Measurements from ENCODE around the gene MIPEP. TPM values are rescaled to one million over a fixed set of nuclear protein-coding genes. Genes with fewer than 3 reads are reported as not detected.
"Not testable (repeated sequence)": the region's sequence is repeated elsewhere in the genome, so short reads cannot be mapped to it uniquely, and the experiment has no call there.

Gene MIPEP
- total RNA-seq, 4 donors from 2014 or later = 12.1 to 20.3 (median 16.0) TPM

DNA sequence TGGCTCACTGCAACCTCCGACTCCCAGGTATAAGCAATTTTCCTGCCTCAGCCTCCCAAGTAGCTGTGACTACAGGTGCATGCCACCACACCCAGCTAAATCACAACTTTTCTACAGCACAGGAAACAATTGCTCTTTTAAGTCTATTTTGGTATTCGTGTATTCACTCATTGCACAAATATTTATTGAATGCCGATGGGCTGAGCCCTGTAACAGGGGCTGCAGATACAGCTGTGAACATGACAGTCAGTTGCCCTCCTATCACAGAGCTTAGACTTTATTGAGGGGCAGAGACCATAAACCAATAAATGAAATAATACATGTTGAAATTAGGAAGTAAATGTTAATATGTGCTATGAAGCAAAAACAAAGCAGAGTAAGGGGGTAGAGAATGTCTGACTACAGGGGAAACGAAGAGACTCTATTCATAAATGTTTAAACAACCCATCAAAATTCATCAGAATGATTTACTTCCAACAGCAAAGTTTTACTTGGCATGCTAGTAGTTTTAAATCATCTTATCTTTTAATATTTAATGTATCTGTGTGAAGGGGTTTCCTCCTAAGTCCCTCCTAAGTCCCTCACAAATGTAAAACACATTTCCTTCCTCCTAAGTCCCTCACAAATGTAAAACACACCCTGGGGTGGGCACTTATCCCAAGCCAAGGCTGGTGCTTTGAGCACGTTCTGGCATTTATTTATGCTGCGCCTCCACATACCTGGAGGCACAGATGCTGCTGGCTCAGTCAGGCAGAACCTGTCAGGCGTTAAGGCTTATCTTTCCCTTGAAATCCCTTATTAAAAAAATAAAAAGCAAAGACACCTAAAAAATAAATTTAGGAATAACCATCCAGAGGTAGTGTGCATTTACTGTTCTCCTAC, 140.8 kb downstream of the MIPEP start:
- Histone ChIP-seq H3K27ac (replicated peaks in 1 of 4) (no peak overlapping the region), H3K36me3 (peaks cover 0 to 9% (median 3%) of the 10 kb centered on the region in 4 donors), H3K4me1 (peaks cover 2 to 10% (median 8%) of the 10 kb centered on the region in 4 donors), H3K9me3 (no peaks in the 10 kb centered on the region), H3K4me3 (no peak overlapping the region), H3K27me3 (no peaks in the 10 kb centered on the region)
- 56% methylated on average over 7 of the region's 7 CpGs for WGBS
- no peak for DNase-seq (ENCODE audit: extremely low spot score)
- TF ChIP-seq POLR2A (IDR thresholded peaks at IDR 0.05; ENCODE audit: low read depth) (no peak), EP300 (IDR thresholded peaks at IDR 0.05) (no peak), POLR2AphosphoS5 (IDR thresholded peaks at IDR 0.05) (no peak)
- TF ChIP-seq, protein P1, sequence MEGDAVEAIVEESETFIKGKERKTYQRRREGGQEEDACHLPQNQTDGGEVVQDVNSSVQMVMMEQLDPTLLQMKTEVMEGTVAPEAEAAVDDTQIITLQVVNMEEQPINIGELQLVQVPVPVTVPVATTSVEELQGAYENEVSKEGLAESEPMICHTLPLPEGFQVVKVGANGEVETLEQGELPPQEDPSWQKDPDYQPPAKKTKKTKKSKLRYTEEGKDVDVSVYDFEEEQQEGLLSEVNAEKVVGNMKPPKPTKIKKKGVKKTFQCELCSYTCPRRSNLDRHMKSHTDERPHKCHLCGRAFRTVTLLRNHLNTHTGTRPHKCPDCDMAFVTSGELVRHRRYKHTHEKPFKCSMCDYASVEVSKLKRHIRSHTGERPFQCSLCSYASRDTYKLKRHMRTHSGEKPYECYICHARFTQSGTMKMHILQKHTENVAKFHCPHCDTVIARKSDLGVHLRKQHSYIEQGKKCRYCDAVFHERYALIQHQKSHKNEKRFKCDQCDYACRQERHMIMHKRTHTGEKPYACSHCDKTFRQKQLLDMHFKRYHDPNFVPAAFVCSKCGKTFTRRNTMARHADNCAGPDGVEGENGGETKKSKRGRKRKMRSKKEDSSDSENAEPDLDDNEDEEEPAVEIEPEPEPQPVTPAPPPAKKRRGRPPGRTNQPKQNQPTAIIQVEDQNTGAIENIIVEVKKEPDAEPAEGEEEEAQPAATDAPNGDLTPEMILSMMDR (IDR thresholded peaks at IDR 0.05) = no peak
- intact Hi-C loops (cut with DNase I) = no loop called here

DNA sequence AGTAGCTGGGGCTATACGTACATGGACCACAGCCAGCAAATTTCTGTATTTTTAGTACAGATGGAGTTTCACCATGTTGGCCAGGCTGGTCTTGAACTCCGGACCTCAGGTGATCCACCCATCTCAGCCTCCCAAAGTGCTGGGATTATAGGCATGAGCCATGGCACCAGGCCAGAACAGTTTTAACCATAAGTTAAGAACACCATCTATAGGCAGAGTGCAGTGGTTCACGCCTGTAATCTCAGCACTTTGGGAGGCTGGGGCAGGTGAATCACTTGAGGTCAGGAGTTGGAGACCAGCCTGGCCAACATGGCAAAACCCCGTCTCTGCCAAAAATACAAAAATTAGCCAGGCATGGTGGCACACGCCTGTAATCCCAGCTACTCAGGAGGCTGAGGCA, 143.1 kb downstream of the MIPEP start:
- H3K27me3 ChIP-seq; DNase-seq (ENCODE audit: extremely low spot score); H3K27ac ChIP-seq (replicated peaks in 1 of 4); H3K4me1 ChIP-seq; H3K9me3 ChIP-seq; H3K36me3 ChIP-seq; intact Hi-C loops (cut with DNase I); H3K4me3 ChIP-seq: not testable (repeated sequence)
- 98% methylated on average over 5 of the region's 5 CpGs for WGBS

DNA sequence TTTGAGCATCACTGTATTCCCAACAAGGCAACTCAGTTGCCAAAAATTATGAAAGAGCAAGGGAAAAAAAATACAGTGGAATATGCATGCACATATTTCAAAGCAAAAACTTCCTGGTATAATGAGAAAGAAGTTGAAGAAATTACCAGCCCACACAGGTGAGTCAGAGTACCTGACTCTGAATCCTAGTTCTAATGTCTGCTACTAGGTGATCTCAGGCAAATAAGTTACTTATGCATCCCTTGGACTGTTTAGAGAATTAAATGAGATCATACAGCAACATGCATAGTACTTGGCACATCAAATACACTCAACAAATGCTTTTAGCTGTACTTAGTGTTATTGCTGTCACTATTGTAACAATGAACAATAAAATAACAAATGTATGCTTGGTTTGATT, 144.9 kb downstream of the MIPEP start:
- Histone ChIP-seq H3K9me3 (no peaks in the 10 kb centered on the region), H3K36me3 (no peaks in the 10 kb centered on the region), H3K27me3 (no peaks in the 10 kb centered on the region), H3K27ac (replicated peaks in 1 of 4) (no peak overlapping the region), H3K4me1 (peaks cover 0 to 7% (median 4%) of the 10 kb centered on the region in 4 donors), H3K4me3 (no peak overlapping the region)
- intact Hi-C loops (cut with DNase I) = no loop called here
- DNase-seq (ENCODE audit: extremely low spot score) = no peak
- TF ChIP-seq, protein P1 (IDR thresholded peaks at IDR 0.05) = no peak
- TF ChIP-seq EP300 (IDR thresholded peaks at IDR 0.05) = no peak
- no peak for TF ChIP-seq POLR2A (IDR thresholded peaks at IDR 0.05; ENCODE audit: low read depth)
- TF ChIP-seq POLR2AphosphoS5 (IDR thresholded peaks at IDR 0.05) = no peak

DNA sequence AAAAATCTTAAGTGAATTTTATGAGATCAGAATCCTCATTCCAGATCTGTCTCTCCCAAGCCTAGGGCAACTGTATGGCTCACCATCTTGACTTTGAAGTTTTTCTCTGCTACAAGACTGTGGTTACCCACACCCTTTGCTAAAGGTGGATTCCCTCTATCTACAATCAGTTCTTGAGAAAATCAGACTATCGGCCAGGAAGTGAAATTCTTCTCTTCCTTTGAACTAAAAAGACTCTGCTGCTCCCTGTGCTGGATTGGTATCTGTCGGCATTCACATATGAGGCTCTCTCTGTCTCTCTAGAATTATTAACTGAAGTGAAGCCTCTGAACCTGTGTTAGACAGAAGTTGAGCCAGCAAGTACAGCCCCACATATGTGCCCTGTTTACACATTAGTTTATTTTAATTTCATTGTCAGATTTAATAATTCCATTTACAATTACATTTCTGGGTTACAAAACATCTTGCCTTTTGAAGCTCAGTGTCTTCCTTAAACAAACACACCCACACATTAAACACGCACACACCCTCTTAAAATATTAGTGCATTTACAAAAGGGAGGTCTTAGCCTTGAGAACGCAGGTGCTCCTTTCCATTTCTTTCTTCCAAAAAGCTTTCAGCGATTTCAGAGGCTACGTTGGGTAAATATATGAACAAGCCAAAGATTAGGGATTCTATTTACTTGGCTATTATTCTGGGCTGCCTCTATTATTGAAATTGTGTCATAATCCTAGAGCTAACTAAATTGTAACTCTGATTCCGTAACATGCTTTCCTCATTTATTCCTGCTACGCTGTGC, 145.7 kb downstream of the MIPEP start:
- intact Hi-C loops (cut with DNase I) = no loop called here
- TF ChIP-seq POLR2A (IDR thresholded peaks at IDR 0.05; ENCODE audit: low read depth) (no peak), POLR2AphosphoS5 (IDR thresholded peaks at IDR 0.05) (no peak), EP300 (IDR thresholded peaks at IDR 0.05) (no peak)
- TF ChIP-seq, protein P1 (IDR thresholded peaks at IDR 0.05) = no peak

DNA sequence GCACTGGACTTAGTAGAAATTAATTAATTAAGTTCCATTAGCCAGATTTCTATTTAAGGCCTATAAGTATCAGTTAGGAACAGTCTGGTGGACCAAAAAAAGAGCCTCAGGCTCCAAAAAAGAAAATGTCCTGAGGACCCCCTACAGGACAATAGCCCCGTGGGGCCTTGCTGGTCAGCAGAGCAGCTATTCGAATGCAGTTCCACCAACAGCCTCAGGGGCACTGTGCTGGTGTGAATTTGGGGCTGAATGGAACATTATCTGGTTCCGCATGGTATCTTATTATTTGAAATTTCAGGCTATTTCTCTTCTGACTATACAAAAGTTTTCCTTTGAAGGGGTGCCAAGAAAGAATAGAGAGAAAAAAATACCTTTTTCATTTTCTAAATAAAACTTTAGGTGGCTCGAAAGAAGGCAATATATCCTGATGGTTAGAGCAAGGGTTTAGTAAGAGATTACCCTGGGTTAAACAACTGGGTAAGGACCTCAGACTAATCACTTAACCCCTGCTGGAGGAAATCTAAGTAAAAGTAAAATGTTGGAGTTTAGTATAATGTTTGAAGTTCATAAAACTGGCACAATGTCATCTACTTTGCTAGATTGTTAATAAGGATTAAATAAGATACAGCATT, 147.2 kb downstream of the MIPEP start:
- Histone ChIP-seq H3K9me3 (no peaks in the 10 kb centered on the region), H3K27ac (replicated peaks in 1 of 4) (no peak overlapping the region), H3K4me1 (peaks cover 0 to 5% (median under 1%) of the 10 kb centered on the region in 4 donors), H3K27me3 (no peaks in the 10 kb centered on the region), H3K36me3 (no peaks in the 10 kb centered on the region), H3K4me3 (no peak overlapping the region)
- intact Hi-C loops (cut with DNase I) = no loop called here
- DNase-seq (ENCODE audit: extremely low spot score) = no peak
- WGBS = 76% methylated on average over 4 of the region's 4 CpGs
- TF ChIP-seq POLR2AphosphoS5 (IDR thresholded peaks at IDR 0.05) = no peak
- TF ChIP-seq, protein P1 (IDR thresholded peaks at IDR 0.05) = peak in 1 of 3 experiments; percentile 32
- no peak for TF ChIP-seq POLR2A (IDR thresholded peaks at IDR 0.05; ENCODE audit: low read depth)
- TF ChIP-seq EP300 (IDR thresholded peaks at IDR 0.05) = no peak

More for the DNA sequence above, 145.7 kb downstream of the MIPEP start:
- Histone ChIP-seq H3K27ac (replicated peaks in 1 of 4) (no peak overlapping the region), H3K4me1 (peaks cover 0 to 5% (median 1%) of the 10 kb centered on the region in 4 donors), H3K36me3 (no peaks in the 10 kb centered on the region), H3K9me3 (no peaks in the 10 kb centered on the region), H3K27me3 (no peaks in the 10 kb centered on the region), H3K4me3 (no peak overlapping the region)
- DNase-seq (ENCODE audit: extremely low spot score) = no peak
- 81% methylated on average over 8 of the region's 8 CpGs for WGBS
